ENCODE measurements around the gene MORF4L2. TPM values are rescaled to one million over a fixed set of nuclear protein-coding genes. Genes with fewer than 3 reads are reported as not detected.

Gene MORF4L2
- total and polyA plus RNA-seq, 2 of the 8 experiments (the other 6 are each of a cell fraction or from before 2014, with no cell fraction given) = 235 to 373 TPM

GRCh38 chrX:103718120-103718519 is 31.6 kb upstream of the MORF4L2 start:
- Histone ChIP-seq H3K79me2 (ENCODE audit: control insufficient read depth in 1 of 2, insufficient read depth in 2 of 2, low read length in 2 of 2) (no peaks in the 10 kb centered on the region), H2BK120ac (replicated peaks; ENCODE audit: low read depth, low read length) (no peak overlapping the region), H2BK20ac (ENCODE audit: low read length) (no peak overlapping the region), H3K36me3 (ENCODE audit: control insufficient read depth in 2 of 4, insufficient read depth in 4 of 4, low read length in 3 of 4) (no peaks in the 10 kb centered on the region), H4K8ac (ENCODE audit: extremely low read depth, insufficient read depth, low read length) (no peak overlapping the region), H3K18ac (ENCODE audit: extremely low read depth, low read length) (no peak overlapping the region), H4K91ac (replicated peaks; ENCODE audit: insufficient read length, low read length) (no peak overlapping the region), H4K5ac (ENCODE audit: insufficient read length, low read depth, low read length) (no peak overlapping the region), H3K4me1 (replicated peaks in 1 of 4; ENCODE audit: control insufficient read depth in 3 of 4, insufficient read depth in 4 of 4, low read length in 3 of 4) (no peaks in the 10 kb centered on the region), H3K79me1 (ENCODE audit: low read depth, low read length) (no peaks in the 10 kb centered on the region), H3K27ac (ENCODE audit: low read depth, low read length) (no peak overlapping the region), H4K20me1 (replicated peaks in 1 of 2; ENCODE audit: control insufficient read depth in 1 of 2, insufficient read depth in 2 of 2, low read length in 2 of 2) (no peaks in the 10 kb centered on the region), H3K9ac (replicated peaks in 1 of 4; ENCODE audit: extremely low read depth in 1 of 4, low read depth in 3 of 4, low read length in 3 of 4) (no peak overlapping the region), H3K56ac (replicated peaks; ENCODE audit: insufficient read length, low read depth, low read length) (no peak overlapping the region), H3K4me3 (ENCODE audit: extremely low read depth in 1 of 4, insufficient read depth in 2 of 4, low read depth in 3 of 4, low read length in 4 of 4) (no peak overlapping the region), H3K23ac (ENCODE audit: insufficient read length) (no peak overlapping the region), H2BK5ac (ENCODE audit: low read depth, low read length) (no peak overlapping the region), H3K9me3 (ENCODE audit: insufficient read depth in 2 of 2, low read depth in 1 of 2, low read length in 1 of 2) (no peaks in the 10 kb centered on the region), H2BK12ac (ENCODE audit: low read depth, low read length) (no peak overlapping the region), H3K4ac (replicated peaks; ENCODE audit: insufficient read length, low read depth, low read length) (no peak overlapping the region), H3K14ac (ENCODE audit: insufficient read length) (no peak overlapping the region), H2BK15ac (ENCODE audit: low read length) (no peak overlapping the region), H3K4me2 (ENCODE audit: insufficient read depth in 1 of 2, low read depth in 2 of 2, low read length in 2 of 2) (no peak overlapping the region), H3K23me2 (ENCODE audit: low read depth, low read length) (no peaks in the 10 kb centered on the region), H3K27me3 (replicated peaks in 1 of 4; ENCODE audit: control insufficient read depth in 3 of 4, extremely low read depth in 1 of 4, insufficient read depth in 3 of 4, low read length in 3 of 4) (no peaks in the 10 kb centered on the region), H2AK5ac (ENCODE audit: low read depth, low read length) (no peak overlapping the region), H2AFZ (ENCODE audit: low read length) (no peak overlapping the region)
- FAIRE-seq (no peak), DNase-seq (ENCODE audit: low read depth in 1 of 2, low spot score in 2 of 2) (no peak)
- CTCF ChIA-PET (ENCODE audit: partially characterized antibody) = no interaction called here
- POLR2A ChIA-PET (ENCODE audit: partially characterized antibody) = no interaction called here
- WGBS, 2 experiments (ENCODE audit: extremely low coverage in 1 of 2, insufficient coverage in 1 of 2, insufficient read length in 1 of 2, insufficient replicate concordance in 2 of 2, low coverage in 1 of 2, low lambda C conversion rate in 2 of 2, missing lambda C conversion rate in 1 of 2) = 84% methylated on average over 4 of the region's 4 CpGs; no CpG with 5 or more reads in 1 of the 2 experiments
- no peak for TF ChIP-seq CHD7 (IDR thresholded peaks at IDR 0.05; ENCODE audit: insufficient replicate concordance, low read length)
